WERI-Rb-1 (cell line): Measurements from ENCODE around the gene APOL3.
"Not testable (repeated sequence)": the region's sequence is repeated elsewhere in the genome, so short reads cannot be mapped to it uniquely, and the experiment has no call there.

Experiments used
- DNase-seq: peaks from one replicate; pipeline ENCODE4 v3.0.0-alpha.2; 2020
- H3K27ac ChIP-seq: fragments of 250-450 bp; sonication (Bioruptor Pico); 2 replicates; pipeline ENCODE4 v1.5.1; 2020; ENCODE audit warnings: mild to moderate bottlenecking, moderate library complexity
- H3K27me3 ChIP-seq: fragments of 250-450 bp; sonication (Bioruptor Pico); 2 replicates; pipeline ENCODE4 v1.5.1; 2021; ENCODE audit warnings: mild to moderate bottlenecking, low read depth, moderate library complexity; ENCODE audit not compliant: insufficient read depth, severe bottlenecking
- H3K36me3 ChIP-seq: fragments of 250-450 bp; sonication (Bioruptor Pico); 2 replicates; pipeline ENCODE4 v1.5.1; 2020; ENCODE audit warnings: mild to moderate bottlenecking, moderate library complexity
- H3K4me3 ChIP-seq: 2 replicates; pipeline ENCODE4 v1.5.1; 2011; ENCODE audit warnings: low read depth, mild to moderate bottlenecking, control low read depth, low read length
- H3K9me3 ChIP-seq: fragments of 250-450 bp; sonication (Bioruptor Pico); 2 replicates; pipeline ENCODE4 v1.5.1; 2021; ENCODE audit warnings: mild to moderate bottlenecking, moderate library complexity; ENCODE audit not compliant: severe bottlenecking
- TF ChIP-seq, protein P1 (sequence below): IDR thresholded peaks from 2 replicates; pipeline ENCODE4 v1.5.1; 2011; ENCODE audit warnings: low read depth, mild to moderate bottlenecking, control low read depth, inconsistent platforms, low read length

The APOL3 gene

DNA sequence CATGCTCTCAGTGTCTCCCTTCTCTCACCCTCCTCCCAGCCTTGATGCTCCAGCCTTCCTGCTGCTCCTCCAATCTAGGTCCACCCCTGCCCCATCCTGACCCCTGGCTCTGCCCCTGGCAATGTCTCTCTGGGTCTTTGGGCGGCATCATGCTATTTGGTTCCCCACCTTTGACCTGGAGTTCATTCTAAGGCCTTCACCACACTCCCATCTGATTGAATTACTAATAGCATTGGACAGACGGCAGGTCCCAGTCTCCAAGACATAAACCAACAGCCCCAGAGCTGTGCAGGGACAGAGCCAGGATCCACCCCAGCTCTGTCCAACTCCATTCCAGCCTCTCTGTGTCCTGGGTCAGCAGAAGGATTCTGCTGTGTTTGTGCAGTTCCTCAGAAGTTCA is 33.8 kb upstream of the APOL3 start:
- Histone ChIP-seq H3K27ac (no peak overlapping the region), H3K9me3 (no peaks in the 10 kb centered on the region), H3K36me3 (no peaks in the 10 kb centered on the region), H3K27me3 (no peaks in the 10 kb centered on the region), H3K4me3 (no peak overlapping the region)
- DNase-seq: no peak
- TF ChIP-seq, protein P1, sequence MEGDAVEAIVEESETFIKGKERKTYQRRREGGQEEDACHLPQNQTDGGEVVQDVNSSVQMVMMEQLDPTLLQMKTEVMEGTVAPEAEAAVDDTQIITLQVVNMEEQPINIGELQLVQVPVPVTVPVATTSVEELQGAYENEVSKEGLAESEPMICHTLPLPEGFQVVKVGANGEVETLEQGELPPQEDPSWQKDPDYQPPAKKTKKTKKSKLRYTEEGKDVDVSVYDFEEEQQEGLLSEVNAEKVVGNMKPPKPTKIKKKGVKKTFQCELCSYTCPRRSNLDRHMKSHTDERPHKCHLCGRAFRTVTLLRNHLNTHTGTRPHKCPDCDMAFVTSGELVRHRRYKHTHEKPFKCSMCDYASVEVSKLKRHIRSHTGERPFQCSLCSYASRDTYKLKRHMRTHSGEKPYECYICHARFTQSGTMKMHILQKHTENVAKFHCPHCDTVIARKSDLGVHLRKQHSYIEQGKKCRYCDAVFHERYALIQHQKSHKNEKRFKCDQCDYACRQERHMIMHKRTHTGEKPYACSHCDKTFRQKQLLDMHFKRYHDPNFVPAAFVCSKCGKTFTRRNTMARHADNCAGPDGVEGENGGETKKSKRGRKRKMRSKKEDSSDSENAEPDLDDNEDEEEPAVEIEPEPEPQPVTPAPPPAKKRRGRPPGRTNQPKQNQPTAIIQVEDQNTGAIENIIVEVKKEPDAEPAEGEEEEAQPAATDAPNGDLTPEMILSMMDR: no peak

GRCh38 chr22:36193577-36193976 is 33.0 kb upstream of the APOL3 start:
- DNase-seq: no peak
- H3K4me3 ChIP-seq: no peak overlapping the region
- no peaks in the 10 kb centered on the region for H3K36me3 ChIP-seq
- TF ChIP-seq, protein P1: no peak
- H3K9me3 ChIP-seq: no peaks in the 10 kb centered on the region
- H3K27ac ChIP-seq: no peak overlapping the region
- no peaks in the 10 kb centered on the region for H3K27me3 ChIP-seq

DNA sequence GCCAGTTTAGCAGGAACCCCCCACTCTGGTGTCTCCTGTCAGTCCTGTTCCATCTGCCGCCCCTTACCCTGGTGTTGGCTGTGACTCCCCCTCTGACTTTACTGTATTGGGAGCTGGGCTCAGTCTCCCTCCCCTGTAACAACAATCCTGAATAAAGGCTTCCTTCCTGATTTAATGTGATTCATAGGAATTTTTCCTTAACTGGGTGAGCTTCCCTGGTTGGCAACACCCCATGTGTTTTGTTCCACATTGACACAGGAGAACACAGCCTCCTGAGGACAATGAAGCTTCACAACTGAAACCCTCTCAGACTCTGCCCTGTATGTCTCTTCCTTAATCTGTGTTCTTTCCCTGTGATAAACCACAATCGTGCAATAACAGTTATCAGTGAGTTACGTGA is 32.6 kb upstream of the APOL3 start:
- TF ChIP-seq, protein P1: no peak
- Histone ChIP-seq H3K27me3 (no peaks in the 10 kb centered on the region), H3K27ac (no peak overlapping the region), H3K4me3 (no peak overlapping the region), H3K36me3 (no peaks in the 10 kb centered on the region), H3K9me3 (no peaks in the 10 kb centered on the region)
- no peak for DNase-seq

DNA sequence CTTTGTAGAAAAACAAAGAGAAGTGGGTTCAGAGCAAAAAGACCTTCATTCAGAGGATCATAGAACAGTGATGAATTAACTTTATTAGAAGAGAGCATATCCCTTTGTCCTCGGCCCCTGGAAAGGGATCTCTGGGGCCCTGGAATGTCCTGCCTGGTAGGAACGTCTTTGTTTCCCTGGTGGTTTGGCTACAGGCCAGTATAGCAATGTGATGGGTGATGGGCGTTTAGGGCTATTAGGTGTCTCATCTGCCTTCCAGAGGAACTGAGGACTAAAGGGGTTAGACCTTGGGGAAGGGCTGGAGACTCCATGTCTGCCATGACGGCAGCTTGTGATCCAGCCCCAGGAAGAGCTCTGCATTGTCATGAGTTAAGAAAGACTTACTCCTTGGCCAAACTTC is 32.0 kb upstream of the APOL3 start:
- TF ChIP-seq, protein P1: no peak

DNA sequence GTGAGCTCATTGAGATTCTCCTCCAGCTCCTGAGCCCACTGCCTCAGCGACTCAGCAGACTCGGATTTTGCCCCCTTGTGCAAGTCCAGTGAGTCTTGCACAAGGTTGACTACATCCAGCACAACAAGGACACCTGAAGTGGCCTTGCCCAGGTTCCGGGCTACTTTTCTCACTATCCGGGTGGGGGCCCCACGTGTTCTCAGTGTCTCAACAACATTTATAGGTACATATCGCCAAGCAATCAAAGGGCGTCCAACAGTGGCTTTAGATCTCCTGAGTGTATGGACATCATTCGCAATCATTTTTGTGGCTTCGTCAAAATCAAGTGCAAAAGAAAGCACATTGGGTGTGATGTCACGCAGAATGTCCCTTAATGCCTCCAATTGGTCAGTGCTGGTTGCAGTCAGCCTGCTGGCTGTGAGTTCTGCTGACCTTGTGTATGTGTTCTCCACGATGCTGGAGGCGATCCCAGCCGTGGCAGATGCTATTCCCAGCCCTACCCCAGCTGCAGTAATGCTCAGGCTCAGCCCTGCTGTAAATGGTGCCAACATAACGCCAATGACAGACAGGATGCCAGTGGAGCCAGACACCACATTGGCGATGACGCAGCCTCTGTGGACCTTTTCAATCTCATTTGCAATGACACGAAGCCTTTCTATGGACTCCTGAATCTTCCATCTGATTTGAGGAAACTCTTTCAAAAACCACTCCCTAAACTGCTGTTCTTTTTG is 30.7 kb upstream of the APOL3 start:
- Histone ChIP-seq H3K4me3 (no peak overlapping the region), H3K36me3 (no peaks in the 10 kb centered on the region), H3K9me3 (no peaks in the 10 kb centered on the region), H3K27me3 (no peaks in the 10 kb centered on the region), H3K27ac (no peak overlapping the region)
- DNase-seq: no peak
- TF ChIP-seq, protein P1: no peak

More for the DNA sequence above, 32.0 kb upstream of the APOL3 start:
- Histone ChIP-seq H3K27ac (no peak overlapping the region), H3K27me3 (no peaks in the 10 kb centered on the region), H3K36me3 (no peaks in the 10 kb centered on the region), H3K9me3 (no peaks in the 10 kb centered on the region), H3K4me3 (no peak overlapping the region)
- DNase-seq: no peak

- not testable (repeated sequence) for H3K4me3 ChIP-seq, DNase-seq, H3K36me3 ChIP-seq, H3K27ac ChIP-seq, H3K9me3 ChIP-seq, H3K27me3 ChIP-seq
These were observed 27.3 kb upstream of the APOL3 start for GRCh38 chr22:36187862-36188261.
